WTC11 (cell line): ENCODE results near the gene ANO7. TPM values are rescaled to one million over a fixed set of nuclear protein-coding genes. Genes with fewer than 3 reads are reported as not detected.

ENCODE experiments used
- ATAC-seq: fragments of 200-7000 bp; cut with Tn5 transposase; 2 replicates; pipeline ENCODE4 v1.10.0; 2021; ENCODE audit warnings: mild to moderate bottlenecking, moderate library complexity
- CTCF ChIA-PET: fragments of 300-600 bp; sonication (Branson Sonifier 250); formaldehyde crosslinking; loops from one replicate; lab custom pipeline; 2021; ENCODE audit warnings: antibody characterized with exemption; lab: Charles Lee
- POLR2A ChIA-PET: fragments of 350-600 bp; sonication (Branson Sonifier 250); formaldehyde crosslinking; loops from one replicate; lab custom pipeline; 2021; ENCODE audit warnings: antibody characterized with exemption; lab: Charles Lee
- DNase-seq: peaks from one replicate; pipeline ENCODE4 v3.0.0; 2021; ENCODE audit warnings: low spot score
- H3K27ac Mint-ChIP-seq: 2 replicates; pipeline ENCODE4 v1.8.0; 2021; ENCODE audit warnings: mixed read lengths
- H3K27me3 Mint-ChIP-seq: 2 replicates; pipeline ENCODE4 v1.8.0; 2021; ENCODE audit warnings: low read depth, mild to moderate bottlenecking, moderate library complexity, mixed read lengths
- H3K36me3 Mint-ChIP-seq: 2 replicates; pipeline ENCODE4 v1.8.0; 2021; ENCODE audit warnings: mixed read lengths
- H3K4me1 Mint-ChIP-seq: 2 replicates; pipeline ENCODE4 v1.8.0; 2022; ENCODE audit warnings: mixed read lengths
- H3K4me3 Mint-ChIP-seq: 2 replicates; pipeline ENCODE4 v1.8.0; 2021; ENCODE audit warnings: mild to moderate bottlenecking, moderate library complexity, mixed read lengths
- H3K9me3 Mint-ChIP-seq: 2 replicates; pipeline ENCODE4 v1.8.0; 2021; ENCODE audit warnings: mixed read lengths
- CREB1 ChIP-seq: sonication (generic); formaldehyde crosslinking; IDR thresholded peaks from 2 replicates; pipeline ENCODE4 v1.8.0; 2023; ENCODE audit warnings: mild to moderate bottlenecking, missing genetic modification reagents
- GRHL2 ChIP-seq: fragments of 250-450 bp; sonication (Bioruptor Pico); IDR thresholded peaks from 2 replicates; pipeline ENCODE4 v1.8.0; 2022; ENCODE audit warnings: mild to moderate bottlenecking, moderate library complexity; ENCODE audit not compliant: insufficient replicate concordance, severe bottlenecking
- IRF2 ChIP-seq: sonication (generic); formaldehyde crosslinking; IDR thresholded peaks from 2 replicates; pipeline ENCODE4 v1.8.0; 2022; ENCODE audit warnings: low read depth, missing genetic modification reagents, borderline replicate concordance
- MYBL2 ChIP-seq: sonication (generic); formaldehyde crosslinking; IDR thresholded peaks from 2 replicates; pipeline ENCODE4 v1.8.1; 2023; ENCODE audit warnings: mild to moderate bottlenecking, moderate library complexity, missing genetic modification reagents
- NR3C1 ChIP-seq: sonication (generic); formaldehyde crosslinking; conservative IDR thresholded peaks from 2 replicates; pipeline ENCODE4 v1.8.1; 2023; ENCODE audit warnings: low read depth, mild to moderate bottlenecking, missing genetic modification reagents
- SMAD3 ChIP-seq: sonication (generic); formaldehyde crosslinking; IDR thresholded peaks from 2 replicates; pipeline ENCODE4 v1.8.0; 2022; ENCODE audit warnings: missing genetic modification reagents, mild to moderate bottlenecking, borderline replicate concordance
- TCF7 ChIP-seq: sonication (generic); formaldehyde crosslinking; IDR thresholded peaks from 2 replicates; pipeline ENCODE4 v1.8.0; 2022; ENCODE audit warnings: mild to moderate bottlenecking, low read depth, missing genetic modification reagents, moderate library complexity
- ZNF121 ChIP-seq: sonication (generic); formaldehyde crosslinking; IDR thresholded peaks from 2 replicates; pipeline ENCODE4 v1.8.0; 2023; ENCODE audit warnings: missing genetic modification reagents
- ZNF138 ChIP-seq: sonication (generic); formaldehyde crosslinking; conservative IDR thresholded peaks from 2 replicates; pipeline ENCODE4 v1.8.1; 2022; ENCODE audit warnings: mild to moderate bottlenecking, moderate library complexity, missing genetic modification reagents
- ZNF232 ChIP-seq: sonication (generic); formaldehyde crosslinking; IDR thresholded peaks from 2 replicates; pipeline ENCODE4 v1.8.0; 2022; ENCODE audit warnings: mild to moderate bottlenecking, missing genetic modification reagents
- total RNA-seq: library from RNA; stranded (reverse); gene quantifications from 3 replicates; pipeline ENCODE4 v1.2.3, GENCODE V29; 2021
- TF ChIP-seq, protein P1 (sequence below): sonication (generic); formaldehyde crosslinking; IDR thresholded peaks from 2 replicates; pipeline ENCODE4 v1.8.1; 2023; ENCODE audit warnings: mild to moderate bottlenecking, missing genetic modification reagents
- TF ChIP-seq, protein P2 (sequence below): sonication (generic); formaldehyde crosslinking; IDR thresholded peaks from 2 replicates; pipeline ENCODE4 v1.8.1; 2022; ENCODE audit warnings: mild to moderate bottlenecking, moderate library complexity, missing genetic modification reagents
- TF ChIP-seq, protein P3 (sequence below): fragments of 250-450 bp; sonication (Bioruptor Pico); IDR thresholded peaks from 2 replicates; pipeline ENCODE4 v1.9.0; 2021; ENCODE audit warnings: moderate library complexity, mild to moderate bottlenecking, inconsistent platforms, borderline replicate concordance
- TF ChIP-seq, protein P4 (sequence below): sonication (generic); formaldehyde crosslinking; IDR thresholded peaks from 2 replicates; pipeline ENCODE4 v1.8.1; 2022; ENCODE audit warnings: missing genetic modification reagents, borderline replicate concordance
- TF ChIP-seq, protein P5 (sequence below): sonication (generic); formaldehyde crosslinking; IDR thresholded peaks from 2 replicates; pipeline ENCODE4 v1.8.1; 2023; ENCODE audit warnings: mild to moderate bottlenecking, missing genetic modification reagents, moderate library complexity
- TF ChIP-seq, protein P6 (sequence below): sonication (generic); formaldehyde crosslinking; IDR thresholded peaks from 2 replicates; pipeline ENCODE4 v1.8.1; 2023; ENCODE audit warnings: mild to moderate bottlenecking, missing genetic modification reagents, borderline replicate concordance
- TF ChIP-seq, protein P7 (sequence below): sonication (generic); formaldehyde crosslinking; IDR thresholded peaks from 2 replicates; pipeline ENCODE4 v1.8.1; 2022; ENCODE audit warnings: low read depth, mild to moderate bottlenecking, moderate library complexity, missing genetic modification reagents, borderline replicate concordance
- TF ChIP-seq, protein P8 (sequence below): sonication (generic); formaldehyde crosslinking; conservative IDR thresholded peaks from 2 replicates; pipeline ENCODE4 v1.8.1; 2022; ENCODE audit warnings: mild to moderate bottlenecking, missing genetic modification reagents
- TF ChIP-seq, protein P9 (sequence below): fragments of 250-450 bp; sonication (Bioruptor Pico); IDR thresholded peaks from 2 replicates; pipeline ENCODE4 v1.9.0; 2021; ENCODE audit warnings: mild to moderate bottlenecking

The ANO7 gene
- total RNA-seq, 1 experiment from 2014 or later = 8.0 TPM

DNA sequence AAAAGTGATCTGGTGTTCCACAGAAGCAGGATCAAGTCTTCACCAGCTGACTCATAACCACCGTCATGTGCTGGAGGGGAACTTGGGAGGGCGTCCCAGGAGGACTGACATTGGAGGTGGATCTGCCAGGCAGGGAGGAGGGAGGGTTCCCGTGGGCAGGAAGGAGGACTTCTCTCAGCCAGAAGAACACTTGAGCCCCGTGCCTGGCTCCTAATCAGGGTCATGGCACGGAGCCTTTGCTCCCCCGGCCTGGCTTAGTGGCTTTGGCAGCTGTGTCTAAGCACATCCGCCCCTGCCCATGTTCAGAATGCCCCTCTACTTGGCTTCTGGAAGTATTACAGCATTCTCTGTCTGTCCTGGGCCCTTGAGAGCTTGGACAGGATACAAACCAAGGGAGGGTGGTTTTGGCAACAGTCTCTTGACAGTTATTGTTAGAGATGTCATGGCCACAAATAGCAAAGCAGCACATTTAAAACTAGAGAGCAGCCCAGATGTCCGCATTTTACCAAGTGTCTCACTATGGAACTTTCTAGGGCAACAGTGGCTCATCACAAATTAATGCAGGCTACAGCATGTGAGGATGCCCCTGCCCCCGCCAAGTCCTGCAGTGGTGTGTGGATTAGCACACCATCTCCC, 26.7 kb upstream of the ANO7 start (continued):
- TF ChIP-seq, protein P1, sequence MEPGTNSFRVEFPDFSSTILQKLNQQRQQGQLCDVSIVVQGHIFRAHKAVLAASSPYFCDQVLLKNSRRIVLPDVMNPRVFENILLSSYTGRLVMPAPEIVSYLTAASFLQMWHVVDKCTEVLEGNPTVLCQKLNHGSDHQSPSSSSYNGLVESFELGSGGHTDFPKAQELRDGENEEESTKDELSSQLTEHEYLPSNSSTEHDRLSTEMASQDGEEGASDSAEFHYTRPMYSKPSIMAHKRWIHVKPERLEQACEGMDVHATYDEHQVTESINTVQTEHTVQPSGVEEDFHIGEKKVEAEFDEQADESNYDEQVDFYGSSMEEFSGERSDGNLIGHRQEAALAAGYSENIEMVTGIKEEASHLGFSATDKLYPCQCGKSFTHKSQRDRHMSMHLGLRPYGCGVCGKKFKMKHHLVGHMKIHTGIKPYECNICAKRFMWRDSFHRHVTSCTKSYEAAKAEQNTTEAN (CRISPR knock-in tag) = no peak
- TF ChIP-seq MYBL2 (CRISPR knock-in tag) (no peak), IRF2 (CRISPR knock-in tag) (no peak), GRHL2 (CRISPR knock-in tag) (no peak), SMAD3 (CRISPR knock-in tag) (no peak), NR3C1 (CRISPR knock-in tag) (no peak)
- TF ChIP-seq, protein P2, sequence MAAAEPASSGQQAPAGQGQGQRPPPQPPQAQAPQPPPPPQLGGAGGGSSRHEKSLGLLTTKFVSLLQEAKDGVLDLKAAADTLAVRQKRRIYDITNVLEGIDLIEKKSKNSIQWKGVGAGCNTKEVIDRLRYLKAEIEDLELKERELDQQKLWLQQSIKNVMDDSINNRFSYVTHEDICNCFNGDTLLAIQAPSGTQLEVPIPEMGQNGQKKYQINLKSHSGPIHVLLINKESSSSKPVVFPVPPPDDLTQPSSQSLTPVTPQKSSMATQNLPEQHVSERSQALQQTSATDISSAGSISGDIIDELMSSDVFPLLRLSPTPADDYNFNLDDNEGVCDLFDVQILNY (CRISPR knock-in tag) = no peak
- TF ChIP-seq, protein P3, sequence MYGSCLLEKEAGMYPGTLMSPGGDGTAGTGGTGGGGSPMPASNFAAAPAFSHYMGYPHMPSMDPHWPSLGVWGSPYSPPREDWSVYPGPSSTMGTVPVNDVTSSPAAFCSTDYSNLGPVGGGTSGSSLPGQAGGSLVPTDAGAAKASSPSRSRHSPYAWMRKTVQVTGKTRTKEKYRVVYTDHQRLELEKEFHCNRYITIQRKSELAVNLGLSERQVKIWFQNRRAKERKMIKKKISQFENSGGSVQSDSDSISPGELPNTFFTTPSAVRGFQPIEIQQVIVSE = no peak
- TF ChIP-seq, protein P4, sequence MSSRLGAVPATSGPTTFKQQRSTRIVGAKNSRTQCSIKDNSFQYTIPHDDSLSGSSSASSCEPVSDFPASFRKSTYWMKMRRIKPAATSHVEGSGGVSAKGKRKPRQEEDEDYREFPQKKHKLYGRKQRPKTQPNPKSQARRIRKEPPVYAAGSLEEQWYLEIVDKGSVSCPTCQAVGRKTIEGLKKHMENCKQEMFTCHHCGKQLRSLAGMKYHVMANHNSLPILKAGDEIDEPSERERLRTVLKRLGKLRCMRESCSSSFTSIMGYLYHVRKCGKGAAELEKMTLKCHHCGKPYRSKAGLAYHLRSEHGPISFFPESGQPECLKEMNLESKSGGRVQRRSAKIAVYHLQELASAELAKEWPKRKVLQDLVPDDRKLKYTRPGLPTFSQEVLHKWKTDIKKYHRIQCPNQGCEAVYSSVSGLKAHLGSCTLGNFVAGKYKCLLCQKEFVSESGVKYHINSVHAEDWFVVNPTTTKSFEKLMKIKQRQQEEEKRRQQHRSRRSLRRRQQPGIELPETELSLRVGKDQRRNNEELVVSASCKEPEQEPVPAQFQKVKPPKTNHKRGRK (CRISPR knock-in tag) = no peak

DNA sequence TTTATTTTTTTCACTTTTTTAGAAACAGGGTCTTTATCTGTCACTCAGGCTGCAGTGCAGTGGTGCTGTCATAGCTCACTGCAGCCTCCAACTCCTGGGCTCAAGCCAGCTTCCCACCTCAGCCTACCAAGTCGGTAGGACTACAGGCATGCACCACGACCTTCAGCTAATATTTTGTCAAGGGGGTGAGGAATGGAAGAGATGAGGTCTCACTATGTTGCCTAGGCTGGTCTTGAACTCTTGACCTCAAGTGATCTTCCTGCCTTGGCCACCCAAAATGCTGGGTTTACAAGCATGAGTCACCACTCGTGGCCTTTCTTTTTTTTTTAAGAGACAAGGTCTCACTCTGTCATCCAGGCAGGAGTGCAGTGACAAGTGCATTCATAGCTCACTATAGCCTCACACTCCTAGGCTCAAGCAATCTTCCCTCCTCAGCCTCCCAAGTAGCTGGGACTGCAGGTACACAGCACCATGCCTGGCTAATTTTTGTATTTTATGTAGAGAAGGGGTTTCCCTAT, 24.8 kb upstream of the ANO7 start:
- POLR2A ChIA-PET = no interaction called here
- ATAC-seq = no peak
- Mint-ChIP-seq H3K9me3 (no peaks in the 10 kb centered on the region), H3K4me1 (no peaks in the 10 kb centered on the region), H3K4me3 (no peak overlapping the region), H3K27ac (no peak overlapping the region), H3K36me3 (peaks cover 14% of the 10 kb centered on the region), H3K27me3 (no peaks in the 10 kb centered on the region)
- DNase-seq = no peak
- CTCF ChIA-PET = interaction anchor here (0.6 kb wide), 1 partner anchor 33 kb away, joined by 3 read pairs; no protein-coding TSS in a partner anchor
- TF ChIP-seq, protein P5, sequence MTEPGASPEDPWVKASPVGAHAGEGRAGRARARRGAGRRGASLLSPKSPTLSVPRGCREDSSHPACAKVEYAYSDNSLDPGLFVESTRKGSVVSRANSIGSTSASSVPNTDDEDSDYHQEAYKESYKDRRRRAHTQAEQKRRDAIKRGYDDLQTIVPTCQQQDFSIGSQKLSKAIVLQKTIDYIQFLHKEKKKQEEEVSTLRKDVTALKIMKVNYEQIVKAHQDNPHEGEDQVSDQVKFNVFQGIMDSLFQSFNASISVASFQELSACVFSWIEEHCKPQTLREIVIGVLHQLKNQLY (CRISPR knock-in tag) = no peak
- TF ChIP-seq, protein P6, sequence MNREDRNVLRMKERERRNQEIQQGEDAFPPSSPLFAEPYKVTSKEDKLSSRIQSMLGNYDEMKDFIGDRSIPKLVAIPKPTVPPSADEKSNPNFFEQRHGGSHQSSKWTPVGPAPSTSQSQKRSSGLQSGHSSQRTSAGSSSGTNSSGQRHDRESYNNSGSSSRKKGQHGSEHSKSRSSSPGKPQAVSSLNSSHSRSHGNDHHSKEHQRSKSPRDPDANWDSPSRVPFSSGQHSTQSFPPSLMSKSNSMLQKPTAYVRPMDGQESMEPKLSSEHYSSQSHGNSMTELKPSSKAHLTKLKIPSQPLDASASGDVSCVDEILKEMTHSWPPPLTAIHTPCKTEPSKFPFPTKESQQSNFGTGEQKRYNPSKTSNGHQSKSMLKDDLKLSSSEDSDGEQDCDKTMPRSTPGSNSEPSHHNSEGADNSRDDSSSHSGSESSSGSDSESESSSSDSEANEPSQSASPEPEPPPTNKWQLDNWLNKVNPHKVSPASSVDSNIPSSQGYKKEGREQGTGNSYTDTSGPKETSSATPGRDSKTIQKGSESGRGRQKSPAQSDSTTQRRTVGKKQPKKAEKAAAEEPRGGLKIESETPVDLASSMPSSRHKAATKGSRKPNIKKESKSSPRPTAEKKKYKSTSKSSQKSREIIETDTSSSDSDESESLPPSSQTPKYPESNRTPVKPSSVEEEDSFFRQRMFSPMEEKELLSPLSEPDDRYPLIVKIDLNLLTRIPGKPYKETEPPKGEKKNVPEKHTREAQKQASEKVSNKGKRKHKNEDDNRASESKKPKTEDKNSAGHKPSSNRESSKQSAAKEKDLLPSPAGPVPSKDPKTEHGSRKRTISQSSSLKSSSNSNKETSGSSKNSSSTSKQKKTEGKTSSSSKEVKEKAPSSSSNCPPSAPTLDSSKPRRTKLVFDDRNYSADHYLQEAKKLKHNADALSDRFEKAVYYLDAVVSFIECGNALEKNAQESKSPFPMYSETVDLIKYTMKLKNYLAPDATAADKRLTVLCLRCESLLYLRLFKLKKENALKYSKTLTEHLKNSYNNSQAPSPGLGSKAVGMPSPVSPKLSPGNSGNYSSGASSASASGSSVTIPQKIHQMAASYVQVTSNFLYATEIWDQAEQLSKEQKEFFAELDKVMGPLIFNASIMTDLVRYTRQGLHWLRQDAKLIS (CRISPR knock-in tag) = no peak
- TF ChIP-seq TCF7 (CRISPR knock-in tag) = no peak
- TF ChIP-seq ZNF232 (CRISPR knock-in tag) = no peak
- no peak for TF ChIP-seq ZNF138 (CRISPR knock-in tag)
- no peak for TF ChIP-seq CREB1 (CRISPR knock-in tag)
- TF ChIP-seq, protein P7, sequence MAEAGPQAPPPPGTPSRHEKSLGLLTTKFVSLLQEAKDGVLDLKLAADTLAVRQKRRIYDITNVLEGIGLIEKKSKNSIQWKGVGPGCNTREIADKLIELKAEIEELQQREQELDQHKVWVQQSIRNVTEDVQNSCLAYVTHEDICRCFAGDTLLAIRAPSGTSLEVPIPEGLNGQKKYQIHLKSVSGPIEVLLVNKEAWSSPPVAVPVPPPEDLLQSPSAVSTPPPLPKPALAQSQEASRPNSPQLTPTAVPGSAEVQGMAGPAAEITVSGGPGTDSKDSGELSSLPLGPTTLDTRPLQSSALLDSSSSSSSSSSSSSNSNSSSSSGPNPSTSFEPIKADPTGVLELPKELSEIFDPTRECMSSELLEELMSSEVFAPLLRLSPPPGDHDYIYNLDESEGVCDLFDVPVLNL = no peak
- TF ChIP-seq ZNF121 (CRISPR knock-in tag) = no peak
- TF ChIP-seq, protein P8, sequence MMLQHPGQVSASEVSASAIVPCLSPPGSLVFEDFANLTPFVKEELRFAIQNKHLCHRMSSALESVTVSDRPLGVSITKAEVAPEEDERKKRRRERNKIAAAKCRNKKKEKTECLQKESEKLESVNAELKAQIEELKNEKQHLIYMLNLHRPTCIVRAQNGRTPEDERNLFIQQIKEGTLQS (CRISPR knock-in tag) = no peak
- TF ChIP-seq, protein P9, sequence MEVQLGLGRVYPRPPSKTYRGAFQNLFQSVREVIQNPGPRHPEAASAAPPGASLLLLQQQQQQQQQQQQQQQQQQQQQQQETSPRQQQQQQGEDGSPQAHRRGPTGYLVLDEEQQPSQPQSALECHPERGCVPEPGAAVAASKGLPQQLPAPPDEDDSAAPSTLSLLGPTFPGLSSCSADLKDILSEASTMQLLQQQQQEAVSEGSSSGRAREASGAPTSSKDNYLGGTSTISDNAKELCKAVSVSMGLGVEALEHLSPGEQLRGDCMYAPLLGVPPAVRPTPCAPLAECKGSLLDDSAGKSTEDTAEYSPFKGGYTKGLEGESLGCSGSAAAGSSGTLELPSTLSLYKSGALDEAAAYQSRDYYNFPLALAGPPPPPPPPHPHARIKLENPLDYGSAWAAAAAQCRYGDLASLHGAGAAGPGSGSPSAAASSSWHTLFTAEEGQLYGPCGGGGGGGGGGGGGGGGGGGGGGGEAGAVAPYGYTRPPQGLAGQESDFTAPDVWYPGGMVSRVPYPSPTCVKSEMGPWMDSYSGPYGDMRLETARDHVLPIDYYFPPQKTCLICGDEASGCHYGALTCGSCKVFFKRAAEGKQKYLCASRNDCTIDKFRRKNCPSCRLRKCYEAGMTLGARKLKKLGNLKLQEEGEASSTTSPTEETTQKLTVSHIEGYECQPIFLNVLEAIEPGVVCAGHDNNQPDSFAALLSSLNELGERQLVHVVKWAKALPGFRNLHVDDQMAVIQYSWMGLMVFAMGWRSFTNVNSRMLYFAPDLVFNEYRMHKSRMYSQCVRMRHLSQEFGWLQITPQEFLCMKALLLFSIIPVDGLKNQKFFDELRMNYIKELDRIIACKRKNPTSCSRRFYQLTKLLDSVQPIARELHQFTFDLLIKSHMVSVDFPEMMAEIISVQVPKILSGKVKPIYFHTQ = no peak
- TF ChIP-seq MYBL2 (CRISPR knock-in tag) = no peak
- TF ChIP-seq, protein P3 = no peak
